Measurements from ENCODE around the gene SART3.
A peak's percentile ranks its signal among the peaks of the same experiment; 100 is the strongest.
"Not testable (repeated sequence)": the region's sequence is repeated elsewhere in the genome, so short reads cannot be mapped to it uniquely, and the experiment has no call there.

Gene SART3

DNA sequence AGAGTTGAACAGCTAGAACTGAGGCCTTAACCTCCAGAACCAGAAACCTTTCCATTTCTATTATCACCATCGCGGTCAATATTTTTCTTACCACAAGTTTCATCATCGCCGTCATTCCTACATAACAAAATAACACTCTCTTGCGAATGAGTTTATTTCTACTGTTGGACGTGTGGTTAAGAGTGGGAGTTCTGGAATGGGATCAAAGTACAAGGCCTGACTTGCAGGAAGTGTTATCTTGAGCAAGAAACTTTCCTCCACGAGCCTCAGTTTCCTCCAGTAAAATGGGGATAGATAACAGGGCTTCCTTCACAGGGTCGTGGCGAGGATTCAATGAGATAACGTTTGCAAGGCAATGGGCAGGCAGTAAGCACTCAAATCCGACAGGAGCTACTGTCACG is 652 bp downstream of the SART3 start:
- DNase-seq: no peak

DNA sequence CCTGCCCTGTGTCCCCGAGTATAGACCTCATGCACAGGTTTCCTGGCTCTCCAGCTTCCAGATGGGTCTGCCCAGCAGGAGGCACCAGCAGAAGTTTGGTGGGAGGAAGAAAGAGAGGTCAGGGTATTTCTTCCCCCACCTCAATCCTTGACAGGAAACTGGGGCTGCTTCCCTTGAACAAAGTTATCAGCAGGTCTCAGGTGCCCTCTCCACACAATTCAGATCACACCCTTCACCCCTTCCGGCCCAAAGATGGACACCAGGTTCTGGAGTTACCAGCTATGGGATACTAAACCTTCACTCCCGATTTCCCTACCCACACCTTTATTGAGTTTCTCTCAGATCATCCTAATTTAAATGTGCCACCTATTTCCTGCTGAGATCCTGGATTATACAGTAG is 1.2 kb downstream of the SART3 start:
- DNase-seq: no peak

- peak; percentile 61 for DNase-seq
Observed at GRCh38 chr12:108559007-108559655, 1.8 kb downstream of the SART3 start.

DNA sequence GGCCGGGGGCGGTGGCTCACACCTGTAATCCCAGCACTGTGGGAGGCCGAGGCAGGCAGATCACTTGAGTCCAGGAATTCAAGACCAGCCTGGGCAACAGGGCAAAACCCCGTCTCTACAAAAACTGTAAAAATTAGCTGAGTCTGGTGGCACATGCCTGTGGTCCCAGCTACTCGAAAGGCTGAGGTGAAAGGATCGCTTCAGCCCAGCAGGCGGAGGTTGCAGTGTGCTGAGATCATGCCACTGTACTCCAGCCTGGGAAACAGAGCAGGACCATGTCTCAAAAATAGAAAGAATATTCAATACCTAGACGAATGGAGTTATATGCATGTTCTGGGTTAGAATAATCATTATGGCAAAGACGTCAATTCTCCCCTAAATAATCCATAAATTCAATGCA is 5.6 kb downstream of the SART3 start:
- not testable (repeated sequence) for DNase-seq

GRCh38 chr12:108553799-108554198 is 7.2 kb downstream of the SART3 start:
- DNase-seq: no peak

DNA sequence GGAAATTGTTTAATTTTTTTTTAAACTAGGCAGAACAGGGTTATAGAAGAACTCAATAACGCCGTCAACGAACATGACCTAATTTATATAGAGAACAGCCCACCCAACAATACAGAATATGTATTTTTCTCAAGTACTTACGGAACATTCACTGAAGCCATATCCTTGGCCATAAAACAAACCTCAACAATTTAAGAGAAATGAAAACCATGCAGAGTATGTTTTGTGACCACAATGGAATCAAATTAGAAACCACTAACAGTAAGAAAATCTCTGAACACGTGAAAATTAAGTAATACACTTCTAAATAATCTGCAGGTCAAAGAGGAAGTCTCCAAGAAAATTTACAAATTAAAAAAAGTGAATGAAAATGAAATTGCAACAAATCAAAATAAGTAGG is 9.4 kb downstream of the SART3 start:
- DNase-seq: no peak

GRCh38 chr12:108548954-108549521 is 11.9 kb downstream of the SART3 start:
- no peak for DNase-seq

- no peak for DNase-seq
Observed at GRCh38 chr12:108547686-108548085, 13.3 kb downstream of the SART3 start.

DNA sequence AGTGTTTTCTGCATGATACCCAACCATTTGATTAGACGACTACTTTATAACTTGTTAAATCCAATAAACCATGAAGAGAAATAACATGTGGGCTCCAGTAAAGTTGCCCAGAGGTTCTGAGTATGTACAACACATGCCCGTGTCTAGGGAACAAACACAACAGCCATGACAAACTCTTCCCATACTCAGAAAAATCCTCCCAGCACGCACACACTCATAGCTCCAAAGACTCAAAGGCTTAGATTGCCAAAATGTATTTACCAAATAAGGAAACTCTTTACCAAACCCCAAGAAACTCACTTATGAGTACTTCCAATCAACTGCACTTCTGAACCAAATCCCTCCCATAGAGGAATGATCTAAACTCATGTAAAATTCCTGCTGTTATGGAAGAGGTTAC is 17.3 kb downstream of the SART3 start:
- DNase-seq: no peak

DNA sequence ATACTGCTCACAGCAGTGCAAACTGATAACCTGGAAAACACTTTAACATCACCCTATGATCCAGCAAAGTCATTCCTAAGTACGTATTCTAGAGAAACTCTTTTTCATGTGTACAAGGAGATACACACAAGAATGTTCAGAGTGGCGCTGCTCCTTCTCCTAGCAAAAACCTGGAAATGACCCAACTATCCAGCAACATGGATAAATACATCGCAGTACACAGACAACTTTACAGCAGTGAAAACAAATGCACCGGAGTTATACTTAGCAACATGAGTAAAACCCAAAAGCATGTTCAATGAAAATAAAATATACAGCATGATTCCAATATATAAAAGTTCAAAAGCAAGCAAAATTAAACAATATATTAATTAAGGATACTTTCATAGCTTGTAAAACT is 18.7 kb downstream of the SART3 start:
- DNase-seq: no peak

GRCh38 chr12:108538616-108539195 is 22.3 kb downstream of the SART3 start:
- no peak for DNase-seq

GRCh38 chr12:108538146-108538545 is 22.8 kb downstream of the SART3 start:
- no peak for DNase-seq

GRCh38 chr12:108531929-108532848 is 28.8 kb downstream of the SART3 start:
- no peak for DNase-seq

DNA sequence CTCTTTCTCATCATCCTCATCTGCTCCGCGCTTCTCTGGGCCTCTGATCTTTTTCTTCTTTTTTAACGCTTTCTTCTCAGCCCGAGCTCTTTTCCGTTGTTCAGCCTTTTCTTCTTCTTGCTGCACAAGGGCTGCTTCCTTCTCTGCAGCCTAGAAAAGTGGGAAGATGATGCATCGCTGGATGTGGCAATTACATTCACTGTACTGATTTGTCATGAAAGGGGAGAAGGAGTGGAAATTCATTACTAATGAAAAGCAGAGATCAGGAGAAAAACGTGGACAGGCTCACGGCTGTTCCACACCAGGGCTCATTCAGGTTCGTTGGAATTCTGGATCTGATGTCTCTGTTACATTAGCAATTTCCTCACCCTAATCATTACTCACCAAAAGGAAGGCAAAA is 30.8 kb downstream of the SART3 start:
- no peak for DNase-seq

DNA sequence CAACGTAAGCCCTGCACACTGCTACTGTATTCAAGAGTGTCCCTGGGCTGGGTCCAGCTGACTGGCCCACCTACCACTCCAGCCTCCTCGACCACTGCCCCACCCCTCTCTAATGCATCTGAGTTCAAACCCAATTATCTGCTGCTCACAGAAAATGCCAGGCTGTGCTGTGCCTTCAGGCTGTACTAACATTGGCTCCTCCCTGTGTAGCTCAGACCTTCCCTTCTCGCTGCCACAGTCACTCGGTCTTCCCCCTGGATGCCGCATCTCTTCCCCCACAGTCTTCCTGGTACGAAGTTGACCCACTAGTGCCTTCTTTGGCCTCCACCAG is 33.8 kb downstream of the SART3 start:
- DNase-seq: no peak

- DNase-seq: no peak
Observed at GRCh38 chr12:108526482-108527165, 34.3 kb downstream of the SART3 start.

DNA sequence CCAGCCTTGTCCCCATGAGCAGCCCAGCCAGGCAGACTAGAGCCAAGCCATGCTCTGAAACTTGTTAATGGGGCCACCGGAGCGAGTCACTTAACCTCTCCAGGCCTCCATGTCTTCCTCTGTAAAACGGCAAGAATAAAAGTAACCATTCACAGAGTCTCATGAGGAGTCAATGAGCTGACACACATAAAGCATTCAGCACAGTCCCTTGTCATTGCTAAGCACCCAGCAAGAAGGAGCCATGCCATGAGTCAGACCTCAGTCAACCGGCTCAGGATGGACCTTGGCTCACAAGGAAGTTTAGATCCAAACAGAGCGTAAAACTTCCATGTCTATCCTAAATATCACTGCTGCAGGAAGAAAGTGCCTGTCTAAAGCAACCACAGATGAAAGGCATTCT is 35.3 kb downstream of the SART3 start:
- DNase-seq: no peak

DNA sequence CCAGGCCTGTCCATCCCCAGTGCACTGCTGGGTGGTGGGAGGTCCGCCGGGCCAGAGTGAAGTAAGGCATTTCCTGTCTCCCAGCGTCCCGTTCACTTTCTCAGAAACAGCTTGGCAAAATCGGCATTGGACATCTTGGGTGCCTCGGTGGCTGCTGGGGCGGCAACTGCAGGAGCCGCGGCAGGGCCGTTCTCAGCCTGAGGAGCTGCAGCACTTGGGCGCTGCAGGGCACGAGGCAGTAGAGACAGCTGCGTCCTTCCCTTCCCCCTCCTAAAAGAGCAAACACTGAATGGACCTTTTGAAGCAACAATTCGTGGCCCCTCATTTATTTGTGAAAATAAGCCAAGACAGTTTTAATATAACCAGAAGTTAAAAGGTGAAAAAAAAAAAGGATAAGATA is 37.6 kb downstream of the SART3 start:
- no peak for DNase-seq

DNA sequence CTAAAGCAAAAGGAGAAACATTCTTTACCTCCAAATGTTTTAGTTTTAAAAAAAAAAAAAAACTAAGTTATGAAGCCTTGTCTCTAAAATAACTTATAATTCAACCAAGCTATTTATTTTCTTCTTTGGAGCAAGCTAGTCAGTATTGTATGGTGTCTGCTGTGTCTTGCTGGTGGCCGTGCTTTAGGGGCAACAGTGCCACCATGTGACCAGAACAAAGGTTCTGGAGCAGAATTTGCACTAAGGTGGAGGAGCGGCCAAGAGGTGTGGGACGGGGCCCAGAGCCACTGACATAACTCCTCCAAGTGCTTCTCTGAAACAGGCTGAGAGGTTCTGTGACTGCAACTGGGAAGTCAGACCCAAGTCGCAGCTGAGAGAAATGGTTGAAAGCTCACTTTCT is 41.4 kb downstream of the SART3 start:
- DNase-seq: no peak

- no peak for DNase-seq
Observed at GRCh38 chr12:108518716-108519496, 42.1 kb downstream of the SART3 start.

- DNase-seq: no peak
Observed at GRCh38 chr12:108518101-108518715, 42.8 kb downstream of the SART3 start.
